ENCODE measurements around the gene RNU1-3. TPM values are rescaled to one million over a fixed set of nuclear protein-coding genes. Genes with fewer than 3 reads are reported as not detected.
"Not testable (repeated sequence)": the region's sequence is repeated elsewhere in the genome, so short reads cannot be mapped to it uniquely, and the experiment has no call there.

The RNU1-3 gene
- total and polyA plus RNA-seq, 9 of the 15 experiments (the other 6 are each of a cell fraction or from before 2014, with no cell fraction given) = under 0.01 to 32,823 (median 2,538) TPM; not detected in 4

- ChIA-PET CTCF (ENCODE audit: low intra/inter-chr PET ratio) (interaction anchor here (0.6 to 1.0 kb wide), 2 partner anchors 23 to 820 kb away, joined by 3 to 5 read pairs; no protein-coding TSS in a partner anchor), POLR2A (interaction anchor here (0.6 to 4.8 kb wide), 8 partner anchors 10 to 1505 kb away, joined by 3 to 37 read pairs (median 4); no protein-coding TSS in a partner anchor)
- H3K9me1 ChIP-seq (ENCODE audit: control insufficient read depth, insufficient read depth, low read length); H3K9me3 ChIP-seq (replicated peaks; ENCODE audit: control insufficient read depth, insufficient read depth, low read depth, low read length); H3K27me3 ChIP-seq (ENCODE audit: control insufficient read depth in 2 of 2, insufficient read depth in 2 of 2, low read length in 2 of 2): not testable (repeated sequence)
- peak overlapping the region; percentile 88 for H2AFZ ChIP-seq (ENCODE audit: low read depth, low read length)
- H4K20me1 ChIP-seq (replicated peaks; ENCODE audit: control insufficient read depth, insufficient read depth, low read length) = peaks cover 11% of the 10 kb centered on the region; the same call in 1 of the 2 replicates
- intact Hi-C loops (cut with micrococcal nuclease) = loop anchor here (1.0 kb wide), 1 partner anchor 19 kb away; no protein-coding TSS in a partner anchor
- BruUV-seq (replicated peaks) = TSS peak; percentile 97
- under 1% methylated on average over 61 of the region's 61 CpGs for WGBS (ENCODE audit: insufficient coverage, low coverage, missing lambda C conversion rate)
- peak overlapping the region; percentile 82 for H3K4me2 ChIP-seq (ENCODE audit: insufficient read depth, low read length)
- peak overlapping the region; percentile 76 to 97 for H3K9ac ChIP-seq (ENCODE audit: insufficient read depth in 1 of 2, low read depth in 2 of 2, low read length in 2 of 2)
- in situ Hi-C loops (cut with MboI) = loop anchor here (5.0 kb wide), 2 partner anchors 77 to 103 kb away; no protein-coding TSS in a partner anchor
- FAIRE-seq = peak; percentile 96
- peak; percentile 99 to 100 (median 100) for DNase-seq (ENCODE audit: extremely low read depth in 1 of 4, low spot score in 3 of 4)
- H3K4me3 ChIP-seq = peak overlapping the region; percentile 50
- peak; percentile 86 for ATAC-seq
- peaks cover 28% of the 10 kb centered on the region for H3K36me3 ChIP-seq (ENCODE audit: control insufficient read depth, insufficient read depth, low read length)
- H3K79me2 ChIP-seq (ENCODE audit: control insufficient read depth, insufficient read depth, low read length) = peaks cover 50% of the 10 kb centered on the region
- H3K4me1 ChIP-seq (replicated peaks in 1 of 2; ENCODE audit: control insufficient read depth in 2 of 2, insufficient read depth in 2 of 2, low read length in 2 of 2) = peaks cover 22 to 47% of the 10 kb centered on the region in 2 experiments
- H3K27ac ChIP-seq (ENCODE audit: extremely low read depth, low read depth, low read length) = peak overlapping the region; percentile 75
- peak; percentile 7; the same call in 1 of the 2 replicates for TF ChIP-seq ZBTB12 (CRISPR knock-in tag; IDR thresholded peaks at IDR 0.05)
- TF ChIP-seq ZMIZ1 (IDR thresholded peaks at IDR 0.05; ENCODE audit: low read depth in 2 of 2, low read length in 2 of 2) = peak; percentile 60 to 69; a peak in 3 of 4 replicates
- TF ChIP-seq MEIS2 (IDR thresholded peaks at IDR 0.05; ENCODE audit: partially characterized antibody) = peak; percentile 93
- peak; percentile 72 to 81; a peak in 2 of 4 replicates for TF ChIP-seq MLLT1 (IDR thresholded peaks at IDR 0.05)
- peak; percentile 72; the same call in 1 of the 2 replicates for TF ChIP-seq CHCHD3 (CRISPR knock-in tag; IDR thresholded peaks at IDR 0.05)
- TF ChIP-seq POLR2AphosphoS2 (IDR thresholded peaks at IDR 0.05; ENCODE audit: low read length) = peak; percentile 70; the same call in 1 of the 2 replicates
- 0 out of 2 replicates have a peak, but pooled peaks have one; percentile 82 for TF ChIP-seq CCAR2 (IDR thresholded peaks at IDR 0.05; ENCODE audit: low read depth, low read length)
- TF ChIP-seq HDAC6 (IDR thresholded peaks at IDR 0.05; ENCODE audit: low read depth, low read length) = peak; percentile 96; the same call in 1 of the 2 replicates
- peak; percentile 45; the same call in 1 of the 2 replicates for TF ChIP-seq ZNF24 (IDR thresholded peaks at IDR 0.05)
- TF ChIP-seq BRD4 (IDR thresholded peaks at IDR 0.05) = peak; percentile 99
- TF ChIP-seq ZNF695 (CRISPR knock-in tag; IDR thresholded peaks at IDR 0.05) = peak; percentile 76; the same call in 1 of the 2 replicates
- TF ChIP-seq ETV1 (tag; conservative IDR thresholded peaks at IDR 0.05; ENCODE audit: low read depth) = peak; percentile 83
- TF ChIP-seq WHSC1 (IDR thresholded peaks at IDR 0.05; ENCODE audit: low read length) = peak; percentile 89
- peak; percentile 95 for TF ChIP-seq GABPB1 (CRISPR knock-in tag; IDR thresholded peaks at IDR 0.05)
- TF ChIP-seq ZNF431 (CRISPR knock-in tag; IDR thresholded peaks at IDR 0.05) = 0 out of 2 replicates have a peak, but pooled peaks have one; percentile 11
Observed at GRCh38 chr1:16644482-16645270, 22.1 kb downstream of the RNU1-3 start.
